Measurements from ENCODE around the gene CYGB.
A peak's percentile ranks its signal among the peaks of the same experiment; 100 is the strongest.
"Not testable (repeated sequence)": the region's sequence is repeated elsewhere in the genome, so short reads cannot be mapped to it uniquely, and the experiment has no call there.

The CYGB gene

DNA sequence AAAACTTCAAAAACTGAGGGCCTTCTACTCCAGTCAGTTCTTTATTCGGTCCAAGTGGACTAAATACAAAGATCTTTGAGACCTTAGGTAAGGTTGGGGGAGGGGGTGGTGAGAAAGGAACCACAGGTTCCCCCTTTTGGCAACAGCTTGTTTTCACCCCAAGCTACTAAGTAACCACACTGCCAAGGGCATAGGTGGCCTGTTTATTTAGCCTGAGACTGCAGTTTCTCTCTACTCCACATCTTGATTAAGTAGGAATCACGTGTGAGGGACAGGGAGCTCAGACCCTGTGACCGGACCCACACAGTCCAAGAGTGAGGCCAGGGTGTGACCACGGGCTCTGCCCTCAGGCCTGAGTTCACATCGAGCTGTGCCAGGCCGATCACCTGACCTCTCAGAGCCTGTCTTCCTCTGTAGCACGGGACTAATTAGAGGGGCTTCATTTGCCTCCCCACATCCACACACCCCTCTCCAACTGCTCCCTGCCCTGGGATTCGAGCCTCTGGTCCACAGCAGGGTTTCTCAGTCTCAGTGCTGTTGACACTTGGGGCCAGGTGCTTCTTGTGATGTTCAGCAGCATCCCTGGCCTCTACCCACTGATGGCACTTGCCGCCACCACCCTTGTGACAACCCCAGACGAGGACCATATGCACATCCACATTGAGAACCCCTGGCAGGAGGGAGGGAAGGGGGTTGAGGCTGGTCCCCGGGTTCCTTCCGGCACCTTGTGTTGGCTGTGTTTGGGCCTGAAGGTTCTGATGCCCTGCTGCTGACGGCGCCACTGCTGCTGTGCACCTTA lies 30.3 kb upstream of the CYGB start:
- no peak for DNase-seq (ENCODE audit: low read depth in 2 of 3, low spot score in 2 of 3)

DNA sequence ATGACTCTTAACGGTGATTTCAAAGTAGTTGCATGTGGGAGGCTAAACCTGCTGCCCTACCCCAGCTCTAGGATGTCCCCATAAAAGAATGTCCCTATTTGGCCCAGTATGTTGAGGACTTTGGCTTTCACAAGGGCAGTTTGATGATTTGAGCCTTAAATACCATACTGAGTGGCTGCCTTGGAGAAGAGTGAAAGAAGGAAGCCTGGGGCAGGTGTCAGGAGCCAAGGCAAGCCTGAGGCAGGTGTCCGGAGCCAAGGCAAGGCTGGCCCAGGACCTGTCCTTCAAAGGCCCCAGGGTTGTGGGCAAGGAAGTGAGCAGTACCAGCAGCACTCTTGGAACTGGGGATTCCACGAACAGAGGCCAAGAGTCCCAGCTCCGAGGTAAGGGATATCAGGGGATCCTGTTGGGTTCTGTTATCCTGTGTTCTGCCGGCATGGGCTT lies 29.5 kb upstream of the CYGB start:
- no peak for DNase-seq (ENCODE audit: low read depth in 2 of 3, low spot score in 2 of 3)

DNA sequence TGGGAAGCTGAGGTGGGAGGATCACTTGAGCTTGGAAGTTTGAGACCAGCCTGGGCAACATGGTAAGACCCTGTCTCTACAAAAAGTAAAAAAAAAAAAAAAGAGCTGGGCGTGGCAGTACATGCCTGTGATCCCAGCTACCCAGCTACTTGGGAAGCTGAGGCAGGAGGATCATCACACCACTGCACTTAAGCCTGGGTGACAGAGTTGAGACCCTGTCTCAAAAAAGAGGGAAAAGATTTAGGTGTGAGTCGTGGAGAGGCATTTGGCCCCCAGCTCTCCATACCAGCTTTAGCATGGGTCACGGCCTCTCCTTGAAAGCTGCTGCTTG lies 29.1 kb upstream of the CYGB start:
- no peak for DNase-seq (ENCODE audit: low read depth in 2 of 3, low spot score in 2 of 3)

GRCh38 chr17:76565728-76566612 lies 28.5 kb upstream of the CYGB start:
- no peak for DNase-seq (ENCODE audit: low read depth in 2 of 3, low spot score in 2 of 3)

DNA sequence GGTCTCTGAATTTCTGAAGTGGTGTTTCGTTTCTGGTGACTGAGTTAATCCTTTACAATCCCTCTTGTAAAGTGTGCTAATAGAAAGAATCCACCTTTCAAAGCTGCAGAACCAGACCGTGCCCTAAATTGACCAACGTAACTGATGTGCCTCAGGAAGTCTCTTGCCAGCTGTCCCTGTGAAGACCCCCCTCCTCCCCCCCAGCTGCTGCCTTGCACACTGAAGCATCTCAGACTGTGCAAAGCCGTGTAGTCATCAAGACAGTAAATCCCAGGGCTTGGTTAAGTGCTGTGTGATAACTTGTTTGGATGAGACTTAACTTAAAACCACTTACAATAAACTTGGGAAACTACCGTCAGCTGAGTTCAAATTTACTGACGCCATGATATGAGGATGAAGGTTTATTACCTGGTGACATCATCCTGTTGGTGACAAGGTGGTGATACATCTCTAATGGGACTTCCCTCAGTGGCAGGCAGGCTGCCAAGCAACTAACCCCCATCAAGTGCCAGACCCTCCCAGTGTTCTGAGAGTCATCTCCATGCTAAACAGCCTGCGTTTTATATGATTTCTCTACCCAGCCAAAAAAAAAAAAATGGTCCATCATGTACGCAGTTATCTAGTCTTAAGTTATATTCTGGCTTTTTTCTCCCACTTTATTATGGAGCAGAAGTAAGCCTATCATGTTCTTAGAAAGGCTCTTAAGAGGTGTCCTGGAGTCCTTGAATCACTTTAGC lies 27.6 kb upstream of the CYGB start:
- not testable (repeated sequence) for DNase-seq (ENCODE audit: low read depth in 2 of 3, low spot score in 2 of 3)

DNA sequence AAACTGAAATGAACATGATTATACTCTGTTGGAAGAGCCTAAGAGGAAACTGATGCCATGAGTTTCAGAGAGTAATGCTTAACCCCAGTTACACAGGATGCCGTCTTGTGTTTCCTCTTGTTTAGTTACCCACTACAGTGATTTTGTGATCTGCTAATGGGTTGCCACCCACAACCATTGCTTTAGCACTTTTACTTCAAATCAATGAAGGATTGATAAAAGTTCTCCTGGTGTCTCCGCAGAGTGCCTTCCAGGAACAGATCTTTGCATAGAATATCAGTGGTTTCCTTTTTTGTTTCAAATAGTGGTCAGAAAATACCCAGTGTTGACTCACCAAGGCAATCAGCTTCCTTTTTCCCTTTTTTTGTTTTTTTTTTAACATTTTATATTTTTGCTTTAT lies 25.9 kb upstream of the CYGB start:
- not testable (repeated sequence) for DNase-seq (ENCODE audit: low read depth in 2 of 3, low spot score in 2 of 3)

DNA sequence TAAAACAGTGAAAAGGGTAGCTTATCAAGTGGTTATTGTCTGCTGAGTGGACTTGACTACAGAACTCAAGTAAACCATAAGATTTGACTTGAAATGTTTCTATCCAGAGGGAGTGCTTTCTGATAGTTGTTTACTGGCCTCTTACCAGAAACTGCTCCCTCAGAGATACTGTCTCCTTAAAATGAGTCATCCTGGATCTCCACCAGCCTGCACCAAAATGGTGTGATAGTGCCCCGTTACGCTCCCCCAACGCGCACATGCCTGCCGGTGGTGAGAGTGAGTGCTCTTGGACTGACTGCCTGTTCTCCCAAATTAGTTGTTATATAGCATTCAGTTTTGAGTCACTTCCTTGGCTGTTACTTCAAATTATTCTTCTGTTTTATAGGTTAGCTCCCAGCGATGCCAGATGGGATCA lies 25.2 kb upstream of the CYGB start:
- DNase-seq (ENCODE audit: low read depth in 2 of 3, low spot score in 2 of 3), result no peak

- DNase-seq (ENCODE audit: low read depth in 2 of 3, low spot score in 2 of 3), result no peak
Measured at GRCh38 chr17:76561799-76562268, 24.3 kb upstream of the CYGB start.

- DNase-seq (ENCODE audit: low read depth in 2 of 3, low spot score in 2 of 3), result no peak
Measured at GRCh38 chr17:76561332-76561731, 23.8 kb upstream of the CYGB start.

- DNase-seq (ENCODE audit: low read depth in 2 of 3, low spot score in 2 of 3), result no peak
Measured at GRCh38 chr17:76560877-76561221, 23.3 kb upstream of the CYGB start.

DNA sequence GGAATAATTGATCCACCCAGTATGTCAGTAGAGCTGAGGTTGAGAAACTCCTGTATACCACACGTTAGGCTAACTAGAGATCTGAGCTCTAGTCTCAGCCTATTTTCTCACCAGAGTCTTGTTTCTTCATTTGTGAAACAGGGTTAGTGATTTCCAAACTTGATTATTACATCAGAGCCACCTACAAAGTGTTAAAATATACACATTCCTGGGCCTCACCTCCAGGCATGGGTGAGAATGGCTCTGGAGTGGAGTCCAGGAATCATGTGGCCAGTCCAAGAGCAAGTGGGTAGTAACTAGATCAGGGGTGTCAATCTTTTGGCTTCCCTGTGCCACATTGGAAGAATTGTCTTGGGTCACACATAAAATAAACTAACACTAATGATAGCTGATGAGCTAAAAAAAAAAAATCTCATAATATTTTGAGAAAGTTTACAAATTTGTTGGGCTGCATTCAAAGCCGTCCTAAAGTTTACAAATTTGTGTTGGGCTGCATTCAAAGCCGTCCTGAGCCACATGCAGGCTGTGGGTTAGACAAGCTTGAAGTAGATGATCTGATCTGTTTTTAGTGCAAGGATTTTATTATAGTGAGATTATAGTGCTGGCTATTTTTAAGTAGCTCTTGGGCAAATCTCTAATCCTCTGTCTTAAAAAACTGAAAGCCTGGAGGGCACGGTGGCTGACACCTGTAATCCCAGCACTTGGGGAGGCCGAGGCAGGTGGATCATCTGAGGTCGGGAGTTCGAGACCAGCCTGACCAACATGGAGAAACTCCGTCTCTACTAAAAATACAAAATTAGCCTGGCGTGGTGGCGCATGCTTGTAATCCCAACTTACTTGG lies 22.7 kb upstream of the CYGB start:
- DNase-seq (ENCODE audit: low read depth in 2 of 3, low spot score in 2 of 3), result no peak

DNA sequence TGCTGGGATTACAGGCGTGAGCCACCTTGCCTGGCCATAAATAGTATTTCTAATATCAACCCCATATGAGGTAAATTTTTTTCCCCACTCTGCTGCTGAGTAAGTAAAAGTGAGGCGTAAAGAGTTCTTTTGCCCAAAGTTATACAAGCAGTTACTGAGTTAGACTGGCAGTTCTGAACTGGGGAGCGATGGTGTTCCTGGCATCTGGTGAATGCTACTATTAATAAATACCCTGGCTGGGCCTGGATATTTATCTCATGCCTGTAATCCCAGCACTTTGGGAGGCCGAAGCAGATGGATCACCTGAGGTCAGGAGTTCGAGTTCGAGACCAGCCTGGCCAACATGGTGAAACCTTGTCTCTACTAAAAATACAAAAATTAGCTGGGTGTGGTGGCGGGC lies 22.0 kb upstream of the CYGB start:
- not testable (repeated sequence) for DNase-seq (ENCODE audit: low read depth in 2 of 3, low spot score in 2 of 3)

DNA sequence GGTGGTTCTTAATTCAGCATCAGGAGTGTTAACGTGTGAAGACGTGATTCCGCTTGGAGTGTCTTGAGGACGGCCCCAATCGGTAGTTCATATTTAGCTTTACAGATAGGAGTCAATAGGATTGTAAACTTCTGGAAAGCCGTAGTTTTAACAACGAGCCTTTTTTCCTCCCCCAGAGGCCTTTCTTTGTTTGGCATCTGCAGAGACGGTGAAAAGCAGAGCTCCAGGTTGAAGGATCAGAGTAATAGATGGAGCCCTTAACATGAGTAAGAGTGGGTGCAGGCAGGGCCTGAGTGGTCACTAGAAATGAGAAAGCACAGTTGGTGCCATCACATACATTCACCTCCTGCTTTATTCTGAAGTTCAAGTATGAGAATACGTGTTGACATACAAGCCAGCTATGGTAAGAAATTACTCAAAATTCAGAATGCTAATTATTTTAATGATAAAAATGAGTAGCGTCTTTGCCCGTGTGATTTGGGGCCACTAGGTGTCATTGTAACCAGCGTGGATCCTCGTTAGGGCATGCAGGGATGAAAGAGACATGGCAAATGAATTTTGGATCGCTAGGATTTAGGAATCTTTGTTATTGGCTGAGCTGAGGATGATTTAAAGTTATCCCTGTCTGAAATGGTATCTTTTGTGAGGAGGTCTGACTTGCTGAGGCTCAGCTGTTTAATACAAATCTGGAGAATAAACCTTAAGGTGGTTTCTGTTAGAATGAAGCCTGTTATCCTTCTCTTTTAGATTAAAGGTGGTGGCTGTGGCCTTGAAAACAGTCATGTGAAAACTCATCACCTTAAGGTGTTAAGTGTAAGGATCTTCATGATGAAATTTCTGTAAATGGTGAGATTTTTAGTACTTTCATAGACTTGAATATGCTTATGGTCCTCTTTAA lies 20.9 kb upstream of the CYGB start:
- no peak for DNase-seq (ENCODE audit: low read depth in 2 of 3, low spot score in 2 of 3)

GRCh38 chr17:76557368-76558197 lies 20.1 kb upstream of the CYGB start:
- DNase-seq (ENCODE audit: low read depth in 2 of 3, low spot score in 2 of 3), result peak; percentile 82 to 90 (median 89)

DNA sequence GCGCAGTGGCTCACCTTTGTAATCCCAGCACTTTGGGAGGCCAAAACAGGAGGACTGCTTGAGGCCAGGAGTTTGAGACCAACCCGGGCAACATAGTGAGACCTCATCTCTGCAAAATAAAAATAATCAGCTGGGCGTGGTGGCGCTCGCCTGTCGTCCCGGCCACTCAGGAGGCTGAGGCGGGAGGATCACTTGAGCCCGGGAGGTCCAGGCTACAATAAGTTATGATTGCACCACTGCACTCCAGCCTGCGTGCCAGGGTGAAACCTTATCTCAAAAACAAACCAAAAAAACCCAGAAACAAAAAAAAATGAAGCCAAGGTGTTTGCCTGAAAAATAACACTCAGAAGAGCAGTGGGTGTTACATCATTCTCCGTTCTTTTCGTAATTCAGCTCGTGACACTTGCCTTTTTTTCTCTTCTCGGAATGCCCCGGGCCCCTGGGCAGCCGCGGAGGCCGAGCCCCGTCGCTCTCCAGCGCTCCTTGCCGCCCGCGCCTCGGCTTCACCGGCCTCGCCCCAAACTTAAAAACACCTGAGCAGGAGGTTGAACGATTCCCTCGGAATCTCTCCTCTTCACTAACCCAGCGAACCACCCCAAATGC lies 19.4 kb upstream of the CYGB start:
- no peak for DNase-seq (ENCODE audit: low read depth in 2 of 3, low spot score in 2 of 3)

DNA sequence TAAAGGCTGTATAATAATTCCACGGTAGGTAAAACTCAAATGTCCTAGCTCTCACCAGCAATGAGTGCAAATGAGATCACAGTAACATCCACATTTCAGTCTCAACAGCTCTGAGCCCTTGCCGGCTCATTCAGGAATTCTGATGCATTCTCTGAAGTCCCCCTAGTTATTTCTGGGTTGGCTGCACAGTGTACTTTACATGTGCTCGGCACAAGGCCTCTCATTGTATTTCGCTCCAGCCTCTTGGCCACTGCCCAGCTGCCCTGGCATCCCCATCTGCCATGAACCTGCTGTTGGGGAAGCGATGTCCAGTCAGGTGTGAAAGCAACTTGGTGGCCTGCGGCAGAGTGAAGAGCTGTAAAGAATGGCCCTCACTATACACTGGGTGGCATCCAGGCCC lies 16.6 kb upstream of the CYGB start:
- DNase-seq (ENCODE audit: low read depth in 2 of 3, low spot score in 2 of 3), result no peak

- no peak for DNase-seq (ENCODE audit: low read depth in 2 of 3, low spot score in 2 of 3)
Measured at GRCh38 chr17:76553178-76553908, 15.8 kb upstream of the CYGB start.

- no peak for DNase-seq (ENCODE audit: low read depth in 2 of 3, low spot score in 2 of 3)
Measured at GRCh38 chr17:76551685-76552084, 14.2 kb upstream of the CYGB start.

Measured in activated CD8-positive, alpha-beta memory T cell treated with anti-CD3 and anti-CD28 coated beads for 48 hours (primary cell).